Measurements from ENCODE around the gene CXCR5.

CXCR5 gene

GRCh38 chr11:118914178-118914918 is 30.7 kb downstream of the CXCR5 start:
- no peak for DNase-seq

GRCh38 chr11:118914987-118915386 is 31.3 kb downstream of the CXCR5 start:
- no peak for DNase-seq

- DNase-seq: no peak
Observed at GRCh38 chr11:118915396-118915795, 31.7 kb downstream of the CXCR5 start.

GRCh38 chr11:118915941-118916841 is 32.5 kb downstream of the CXCR5 start:
- DNase-seq: no peak

GRCh38 chr11:118916842-118917388 is 33.2 kb downstream of the CXCR5 start:
- DNase-seq: no peak

GRCh38 chr11:118917481-118918127 is 33.9 kb downstream of the CXCR5 start:
- no peak for DNase-seq

- no peak for DNase-seq
Observed at GRCh38 chr11:118918128-118918685, 34.5 kb downstream of the CXCR5 start.

- no peak for DNase-seq
Observed at GRCh38 chr11:118918686-118919280, 35.1 kb downstream of the CXCR5 start.

- DNase-seq: no peak
Observed at GRCh38 chr11:118921121-118921928, 37.6 kb downstream of the CXCR5 start.

GRCh38 chr11:118921929-118922744 is 38.4 kb downstream of the CXCR5 start:
- DNase-seq: no peak

- DNase-seq: no peak
Observed at GRCh38 chr11:118922745-118923627, 39.3 kb downstream of the CXCR5 start.

GRCh38 chr11:118923721-118924587 is 40.3 kb downstream of the CXCR5 start:
- DNase-seq: no peak

GRCh38 chr11:118924591-118925585 is 41.2 kb downstream of the CXCR5 start:
- DNase-seq: no peak

- no peak for DNase-seq
Observed at GRCh38 chr11:118927554-118928100, 43.9 kb downstream of the CXCR5 start.

- DNase-seq: peak; percentile 69
Observed at GRCh38 chr11:118928101-118928869, 44.6 kb downstream of the CXCR5 start.

GRCh38 chr11:118928870-118929500 is 45.3 kb downstream of the CXCR5 start:
- peak; percentile 35 for DNase-seq

Measured in SHP77 treated with DMSO at 0.1 percent for 48 hours (cell line).